IPS-20b (cell line): ENCODE data around the gene GSE1.

Experiments used
- H3K27ac ChIP-seq: one replicate; pipeline ENCODE4 v1.5.1; 2013; ENCODE audit warnings: low read length
- H3K27me3 ChIP-seq: 2 replicates; pipeline ENCODE4 v1.6.1; 2013; ENCODE audit warnings: mild to moderate bottlenecking, low read length, inconsistent platforms; ENCODE audit not compliant: insufficient read depth
- H3K36me3 ChIP-seq: 2 replicates; pipeline ENCODE4 v1.6.1; 2013; ENCODE audit warnings: low read depth, mild to moderate bottlenecking, inconsistent platforms, low read length, moderate library complexity; ENCODE audit not compliant: insufficient read depth
- H3K4me1 ChIP-seq: 2 replicates; pipeline ENCODE4 v1.6.1; 2013; ENCODE audit warnings: mild to moderate bottlenecking, control low read depth, inconsistent platforms, low read length, moderate library complexity; ENCODE audit not compliant: insufficient read depth
- H3K4me3 ChIP-seq: 2 replicates; pipeline ENCODE4 v1.5.1; 2013; ENCODE audit warnings: mild to moderate bottlenecking, low read length, inconsistent platforms
- H3K9ac ChIP-seq: 2 replicates; pipeline ENCODE4 v1.6.1; 2013; ENCODE audit warnings: low read depth, mild to moderate bottlenecking, inconsistent platforms, low read length, moderate library complexity
- H3K9me3 ChIP-seq: 2 replicates; pipeline ENCODE4 v1.6.1; 2013; ENCODE audit warnings: mild to moderate bottlenecking, low read depth, low read length, inconsistent platforms; ENCODE audit not compliant: insufficient read depth

Gene GSE1

DNA sequence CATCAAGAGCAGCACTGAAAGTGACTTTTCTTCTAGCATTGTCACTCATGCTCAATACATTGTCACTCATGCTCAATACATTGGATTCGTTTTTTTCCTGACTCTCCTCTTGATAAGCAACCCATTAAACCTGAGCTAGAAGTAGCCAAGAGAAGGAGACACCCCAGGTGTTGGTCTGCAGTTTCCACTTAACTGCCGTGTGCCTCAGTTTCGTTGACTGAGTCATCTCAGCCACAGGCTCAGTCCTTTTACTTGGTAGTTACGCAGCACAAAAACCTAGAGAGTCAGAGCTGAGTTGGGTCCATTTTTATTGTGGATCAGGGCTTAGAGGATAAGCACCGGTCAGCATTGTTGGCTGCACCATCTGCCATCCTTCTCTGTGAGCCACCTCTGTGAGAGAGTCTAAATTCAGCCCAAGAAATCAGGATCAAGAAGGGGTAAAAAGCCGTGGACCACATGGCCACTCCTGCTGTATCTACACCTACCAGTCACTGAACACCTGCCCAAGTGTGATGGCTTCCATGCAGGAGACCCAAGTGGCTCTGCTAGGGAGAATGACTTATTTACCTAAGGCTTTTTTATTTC, 64.4 kb downstream of the GSE1 start:
- H3K27ac ChIP-seq, result no peak overlapping the region
- peaks cover 94% of the 10 kb centered on the region for H3K36me3 ChIP-seq
- no peak overlapping the region for H3K4me3 ChIP-seq

DNA sequence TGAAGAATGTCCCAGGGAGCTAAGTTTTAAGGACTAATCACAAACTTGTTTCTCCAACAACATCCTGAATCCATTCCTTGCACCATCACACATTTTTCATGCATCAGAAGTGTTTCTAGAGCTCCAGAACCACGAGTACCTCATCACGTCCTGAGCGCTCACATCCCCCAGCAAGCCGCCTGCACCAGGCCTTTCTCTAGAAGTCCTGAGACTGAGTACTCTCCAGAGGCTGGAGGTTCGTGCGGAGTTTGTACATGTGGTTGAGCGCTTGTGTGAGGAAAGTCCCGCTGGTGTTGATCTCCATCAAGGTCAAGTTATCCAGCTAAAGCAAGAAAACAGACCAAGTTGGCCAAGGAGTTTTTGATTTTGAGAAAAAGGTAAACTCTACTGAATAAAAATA, 64.9 kb downstream of the GSE1 start:
- Histone ChIP-seq H3K4me3 (no peak overlapping the region), H3K9ac (no peak overlapping the region), H3K27ac (no peak overlapping the region), H3K4me1 (no peaks in the 10 kb centered on the region), H3K9me3 (no peaks in the 10 kb centered on the region), H3K27me3 (no peaks in the 10 kb centered on the region), H3K36me3 (peaks cover 94% of the 10 kb centered on the region)

More for the DNA sequence above, 64.4 kb downstream of the GSE1 start:
- Histone ChIP-seq H3K27me3 (no peaks in the 10 kb centered on the region), H3K4me1 (no peaks in the 10 kb centered on the region), H3K9ac (no peak overlapping the region), H3K9me3 (no peaks in the 10 kb centered on the region)

DNA sequence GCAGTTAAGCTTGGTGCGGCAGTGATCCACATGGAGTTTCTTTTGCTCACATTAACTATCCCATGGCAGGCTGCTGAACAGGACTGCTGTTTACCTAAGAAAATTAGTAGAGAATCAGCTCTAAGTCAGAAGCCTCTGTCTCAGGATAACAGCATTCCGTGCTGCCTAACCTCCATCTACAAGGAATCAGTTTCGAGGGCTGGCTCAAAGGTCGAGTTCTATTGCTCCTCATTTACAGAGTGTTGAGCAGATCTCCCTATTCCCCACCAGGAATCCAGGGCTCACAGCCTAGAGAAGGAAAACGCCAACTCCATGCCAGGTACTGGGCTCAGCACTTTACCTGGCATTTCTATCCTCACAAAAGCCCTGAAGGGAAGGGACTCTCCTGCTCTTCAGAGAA, 65.7 kb downstream of the GSE1 start:
- no peaks in the 10 kb centered on the region for H3K9me3 ChIP-seq
- H3K36me3 ChIP-seq, result peaks cover 94% of the 10 kb centered on the region
- no peaks in the 10 kb centered on the region for H3K4me1 ChIP-seq
- no peak overlapping the region for H3K9ac ChIP-seq
- H3K4me3 ChIP-seq, result no peak overlapping the region
- no peak overlapping the region for H3K27ac ChIP-seq
- H3K27me3 ChIP-seq, result no peaks in the 10 kb centered on the region

DNA sequence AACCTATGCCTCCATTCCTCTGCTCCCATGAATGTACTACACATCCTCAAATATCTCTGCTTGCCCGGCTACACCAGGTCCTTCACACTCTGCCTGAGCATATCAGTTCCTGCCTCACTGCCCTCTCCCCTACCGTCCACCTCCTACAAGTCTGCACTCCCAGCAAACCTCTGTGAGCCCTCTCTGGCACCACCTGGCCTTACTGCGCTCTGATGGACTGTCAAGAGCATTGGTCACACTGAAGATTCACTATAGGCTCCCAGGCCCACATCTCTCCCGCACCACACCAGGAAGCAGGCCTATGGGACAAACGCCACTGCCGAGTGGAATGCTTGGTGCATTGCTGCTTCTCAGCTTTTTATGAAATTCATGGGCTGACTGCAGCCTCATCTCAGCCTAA, 66.7 kb downstream of the GSE1 start:
- no peaks in the 10 kb centered on the region for H3K27me3 ChIP-seq
- H3K9me3 ChIP-seq, result no peaks in the 10 kb centered on the region
- peaks cover 91% of the 10 kb centered on the region for H3K36me3 ChIP-seq
- H3K4me3 ChIP-seq, result no peak overlapping the region
- H3K9ac ChIP-seq, result no peak overlapping the region
- H3K27ac ChIP-seq, result no peak overlapping the region
- H3K4me1 ChIP-seq, result no peaks in the 10 kb centered on the region

DNA sequence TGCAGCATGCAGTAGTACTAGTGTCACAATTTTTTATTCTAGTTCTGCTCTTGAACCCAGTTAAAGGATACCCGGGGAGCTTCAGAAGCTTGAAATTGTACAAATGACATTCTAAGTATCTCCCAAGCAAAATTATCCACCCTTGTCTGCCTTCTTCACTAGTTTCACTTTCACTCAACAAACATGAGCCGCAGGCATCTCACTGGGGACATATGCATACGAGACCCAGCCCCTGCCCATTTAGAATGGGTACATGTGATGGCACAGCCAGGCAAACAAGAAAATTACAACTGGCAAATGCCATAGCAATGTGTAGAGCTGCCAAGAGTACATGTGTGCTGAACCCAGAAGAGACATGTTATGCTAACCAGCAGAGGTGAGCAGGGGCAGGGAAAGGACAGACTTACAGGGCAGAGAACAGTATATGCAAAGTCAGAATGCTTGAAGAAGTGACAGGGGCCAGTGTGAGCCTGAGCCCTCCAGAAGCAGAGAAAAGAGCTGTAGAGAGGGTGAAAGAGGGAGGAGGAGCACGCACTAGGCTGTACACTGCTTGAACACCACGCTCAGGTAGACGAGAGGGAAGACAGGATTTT, 67.3 kb downstream of the GSE1 start:
- no peak overlapping the region for H3K27ac ChIP-seq
- no peak overlapping the region for H3K4me3 ChIP-seq
- no peak overlapping the region for H3K9ac ChIP-seq
- no peaks in the 10 kb centered on the region for H3K9me3 ChIP-seq
- H3K36me3 ChIP-seq, result peaks cover 90% of the 10 kb centered on the region
- H3K4me1 ChIP-seq, result no peaks in the 10 kb centered on the region
- H3K27me3 ChIP-seq, result no peaks in the 10 kb centered on the region

DNA sequence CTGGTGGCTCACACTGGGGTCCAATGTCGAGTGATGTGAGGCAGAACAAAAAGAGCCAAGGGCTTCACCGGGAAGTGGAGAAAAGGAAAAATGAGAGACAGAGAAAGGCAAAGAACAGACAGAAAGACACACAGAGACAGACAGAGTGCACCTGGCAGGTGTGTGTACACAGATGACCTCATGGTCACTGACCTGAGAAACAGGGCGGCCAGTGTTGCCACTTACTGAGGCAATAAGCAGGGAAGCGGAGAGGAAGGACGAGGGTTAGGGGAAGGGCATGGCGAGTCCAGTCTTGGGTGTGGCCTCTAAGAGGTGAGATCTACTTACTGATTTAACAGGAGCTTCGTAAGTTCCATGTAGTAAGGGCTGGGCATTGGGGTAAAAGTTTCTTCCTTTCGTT, 68.1 kb downstream of the GSE1 start:
- peaks cover 82% of the 10 kb centered on the region for H3K36me3 ChIP-seq
- H3K4me1 ChIP-seq, result no peaks in the 10 kb centered on the region
- H3K9me3 ChIP-seq, result no peaks in the 10 kb centered on the region
- H3K27ac ChIP-seq, result no peak overlapping the region
- H3K27me3 ChIP-seq, result no peaks in the 10 kb centered on the region
- no peak overlapping the region for H3K9ac ChIP-seq
- H3K4me3 ChIP-seq, result no peak overlapping the region

DNA sequence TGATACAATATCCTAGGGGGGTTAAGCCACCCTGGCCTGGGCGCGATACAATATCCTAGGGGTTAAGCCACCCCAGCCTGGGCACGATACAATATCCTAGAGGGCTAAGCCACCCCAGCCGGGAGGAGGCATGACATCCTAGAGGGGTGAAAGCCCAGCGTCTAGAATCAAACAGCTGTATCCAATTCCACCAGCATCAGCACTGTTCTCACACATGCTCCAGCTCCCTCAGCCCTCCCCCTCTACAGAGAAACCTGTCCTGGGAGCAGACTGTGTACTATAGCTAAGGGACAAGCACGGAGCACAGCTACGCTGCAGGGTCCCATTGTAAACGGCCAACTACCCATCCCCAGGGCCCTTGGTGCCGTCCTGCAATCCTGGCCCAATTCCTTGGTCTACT, 69.4 kb downstream of the GSE1 start:
- peaks cover 74% of the 10 kb centered on the region for H3K36me3 ChIP-seq
- no peaks in the 10 kb centered on the region for H3K27me3 ChIP-seq
- no peaks in the 10 kb centered on the region for H3K9me3 ChIP-seq
- H3K9ac ChIP-seq, result no peak overlapping the region
- H3K27ac ChIP-seq, result no peak overlapping the region
- H3K4me3 ChIP-seq, result no peak overlapping the region
- no peaks in the 10 kb centered on the region for H3K4me1 ChIP-seq

DNA sequence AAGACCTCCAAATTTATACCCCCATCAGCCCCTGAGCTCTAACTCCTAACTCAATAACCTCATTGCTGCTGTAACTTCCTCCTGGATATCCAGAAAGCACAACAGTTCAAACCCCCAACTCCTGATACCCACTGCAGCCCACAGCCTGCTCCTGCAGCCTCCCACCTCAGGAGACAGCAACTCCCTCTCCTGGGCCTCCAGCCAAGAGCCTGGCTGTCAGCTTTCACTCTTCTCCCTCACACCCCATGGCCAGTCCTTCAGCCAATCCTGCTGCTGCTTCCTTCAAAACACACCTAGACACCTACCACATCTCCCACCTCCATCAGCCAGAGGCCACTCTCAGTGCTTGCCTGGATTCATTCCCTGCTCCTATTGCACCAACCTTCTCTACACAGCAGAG, 70.2 kb downstream of the GSE1 start:
- Histone ChIP-seq H3K27me3 (no peaks in the 10 kb centered on the region), H3K9ac (no peak overlapping the region), H3K36me3 (peaks cover 66% of the 10 kb centered on the region), H3K4me1 (no peaks in the 10 kb centered on the region), H3K4me3 (no peak overlapping the region), H3K27ac (no peak overlapping the region), H3K9me3 (no peaks in the 10 kb centered on the region)

DNA sequence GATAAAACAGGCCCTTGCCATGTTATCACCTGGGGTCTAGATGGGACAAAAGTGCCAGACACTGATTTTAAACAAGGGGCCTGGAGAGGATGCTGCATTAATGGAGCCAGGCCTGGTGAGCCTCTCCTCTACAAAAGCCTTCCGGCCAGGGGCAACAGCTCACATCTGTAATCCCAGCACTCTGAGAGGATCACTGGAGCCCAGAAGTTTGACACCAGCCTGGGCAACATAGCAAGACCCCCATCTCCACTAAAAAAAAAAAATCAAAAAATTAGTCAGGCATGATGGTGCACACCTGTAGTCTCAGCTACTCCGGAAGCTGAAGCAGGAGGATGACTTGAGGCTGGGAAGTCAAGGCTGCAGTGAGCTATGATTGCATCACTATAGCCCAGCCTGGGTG, 72.1 kb downstream of the GSE1 start:
- H3K36me3 ChIP-seq, result peaks cover 47% of the 10 kb centered on the region
- no peak overlapping the region for H3K4me3 ChIP-seq
- no peaks in the 10 kb centered on the region for H3K4me1 ChIP-seq
- H3K9ac ChIP-seq, result no peak overlapping the region
- H3K27ac ChIP-seq, result no peak overlapping the region
- peaks cover 10% of the 10 kb centered on the region; the same call in 1 of the 2 replicates for H3K27me3 ChIP-seq
- H3K9me3 ChIP-seq, result no peaks in the 10 kb centered on the region

DNA sequence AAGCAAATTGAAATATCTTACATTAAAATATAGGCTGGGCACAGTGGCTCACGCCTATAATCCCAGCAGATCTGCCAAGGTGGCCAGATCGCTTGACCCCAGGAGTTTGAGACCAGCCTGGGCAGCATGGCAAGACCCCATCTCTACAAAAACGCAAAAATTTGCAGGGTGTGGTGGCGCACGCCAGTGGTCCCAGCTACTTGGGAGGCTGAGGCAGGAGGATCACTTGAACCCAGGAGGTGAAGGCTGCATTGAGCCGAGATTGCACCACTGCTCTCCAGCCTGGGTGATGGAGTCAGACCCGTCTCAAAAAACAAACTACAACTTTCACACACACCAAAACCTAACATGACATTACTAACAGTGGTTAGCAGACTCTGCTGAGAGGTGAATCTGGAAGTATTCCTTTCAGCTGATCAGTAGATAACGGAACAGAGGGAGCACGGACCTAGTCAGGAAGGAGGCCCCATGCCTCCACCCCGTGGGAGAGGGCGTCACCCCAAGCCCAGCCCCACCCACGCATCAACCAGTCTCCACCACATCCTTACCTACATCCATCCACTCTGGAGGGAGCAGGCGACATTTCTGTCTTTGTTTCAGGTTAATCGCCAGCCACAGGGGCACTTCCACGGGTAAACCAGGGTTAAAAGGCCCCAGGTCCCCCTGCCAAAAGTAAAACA, 73.9 kb downstream of the GSE1 start:
- Histone ChIP-seq H3K9me3 (no peaks in the 10 kb centered on the region), H3K4me1 (no peaks in the 10 kb centered on the region), H3K4me3 (peak overlapping the region; percentile 79), H3K9ac (peak overlapping the region; percentile 51; the same call in 1 of the 2 replicates), H3K27ac (no peak overlapping the region), H3K36me3 (peaks cover 32% of the 10 kb centered on the region), H3K27me3 (peaks cover 15% of the 10 kb centered on the region; the same call in 1 of the 2 replicates)

DNA sequence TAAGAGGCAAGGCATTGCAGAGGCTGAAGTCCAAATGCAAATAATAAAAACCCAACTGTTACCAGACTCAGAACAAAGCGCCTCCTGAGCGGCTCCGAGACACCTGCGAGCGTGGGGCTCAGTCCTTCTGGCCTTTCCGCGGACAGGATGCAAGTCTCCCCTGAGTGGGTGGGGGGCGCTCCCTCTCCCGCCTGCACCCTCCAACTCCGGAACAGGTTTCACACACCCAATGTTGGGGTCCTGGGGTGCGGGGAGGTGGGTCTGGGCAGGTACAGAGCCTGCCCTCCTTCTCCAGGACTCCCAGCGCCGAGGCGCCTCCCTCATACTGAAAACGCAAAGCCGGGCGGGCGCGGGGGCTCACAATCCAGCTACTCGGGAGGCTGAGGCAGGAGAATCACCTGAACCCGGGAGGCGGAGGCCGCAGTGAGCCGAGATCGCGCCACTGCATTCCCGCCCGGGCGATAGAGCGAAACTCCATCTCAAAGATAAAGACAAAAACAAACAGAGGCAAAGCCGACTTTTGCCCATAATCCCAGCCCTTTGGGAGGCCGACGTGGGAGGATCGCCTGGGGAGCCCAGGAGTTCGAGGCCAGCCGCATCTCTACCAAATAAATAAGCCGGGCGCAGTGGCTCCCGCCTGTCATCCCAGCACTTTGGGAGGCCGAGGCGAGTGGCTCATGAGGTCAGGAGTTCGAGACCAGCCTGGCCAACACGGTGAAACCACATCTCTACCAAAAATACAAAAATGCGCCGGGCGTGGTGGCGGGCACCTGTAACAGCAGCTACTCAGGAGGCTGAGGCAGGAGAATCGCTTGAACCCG, 74.7 kb downstream of the GSE1 start:
- H3K27ac ChIP-seq, result no peak overlapping the region

More for the DNA sequence above, 74.7 kb downstream of the GSE1 start:
- H3K9ac ChIP-seq, result peak overlapping the region; percentile 83; the same call in 1 of the 2 replicates
- no peaks in the 10 kb centered on the region for H3K4me1 ChIP-seq
- peak overlapping the region; percentile 79 for H3K4me3 ChIP-seq
- H3K36me3 ChIP-seq, result peaks cover 24% of the 10 kb centered on the region
- H3K27me3 ChIP-seq, result peaks cover 15% of the 10 kb centered on the region; the same call in 1 of the 2 replicates
- no peaks in the 10 kb centered on the region for H3K9me3 ChIP-seq
